Measurements from ENCODE around the gene SLC8A2.
"Not testable (repeated sequence)": the region's sequence is repeated elsewhere in the genome, so short reads cannot be mapped to it uniquely, and the experiment has no call there.

The SLC8A2 gene

DNA sequence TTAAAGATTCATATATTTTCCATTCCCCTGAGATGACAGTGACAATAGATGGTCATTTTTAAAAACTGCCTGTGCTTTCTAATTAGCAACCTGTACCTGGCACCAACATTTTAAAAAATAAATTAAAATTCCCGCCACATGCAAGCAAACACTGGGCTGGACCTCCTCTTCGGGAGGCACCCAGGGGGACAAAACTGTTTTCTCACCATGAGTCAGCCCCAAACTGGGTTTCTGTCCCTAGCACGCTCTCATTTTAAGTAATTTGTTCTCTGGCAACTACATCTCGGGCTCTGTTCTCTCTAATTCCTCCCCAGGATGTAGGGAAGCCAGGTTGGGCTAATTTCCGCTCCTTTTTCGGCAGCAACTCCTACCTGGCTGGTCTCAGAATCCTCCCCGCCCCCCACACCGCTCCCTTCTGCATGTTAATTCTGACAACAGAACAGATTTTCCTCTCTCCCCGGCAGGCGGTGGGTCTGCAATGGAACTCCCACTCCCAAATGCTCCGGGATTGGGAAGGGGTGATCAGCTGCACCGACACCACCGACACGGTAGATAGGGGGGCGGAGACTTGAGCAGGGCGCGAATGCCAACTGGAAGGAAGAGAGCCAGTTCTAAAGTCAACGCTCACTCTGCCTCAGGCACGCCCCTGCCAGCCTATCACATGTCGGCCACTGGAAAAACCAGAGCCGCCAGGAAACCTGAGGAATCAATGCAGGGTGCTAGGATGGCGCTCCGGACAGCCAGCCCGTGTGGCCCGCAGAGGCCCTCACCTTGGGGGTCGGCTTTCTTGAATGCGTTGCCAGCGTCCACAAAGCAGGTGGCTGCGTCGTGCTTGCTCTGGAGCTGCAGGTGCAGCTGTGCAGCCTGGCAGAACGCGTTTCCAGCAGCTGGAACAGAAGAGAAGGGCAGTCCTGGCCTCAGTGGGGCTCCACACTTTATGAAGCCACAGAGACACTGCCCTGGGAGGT lies 28.5 kb upstream of the SLC8A2 start:
- DNase-seq = no peak

DNA sequence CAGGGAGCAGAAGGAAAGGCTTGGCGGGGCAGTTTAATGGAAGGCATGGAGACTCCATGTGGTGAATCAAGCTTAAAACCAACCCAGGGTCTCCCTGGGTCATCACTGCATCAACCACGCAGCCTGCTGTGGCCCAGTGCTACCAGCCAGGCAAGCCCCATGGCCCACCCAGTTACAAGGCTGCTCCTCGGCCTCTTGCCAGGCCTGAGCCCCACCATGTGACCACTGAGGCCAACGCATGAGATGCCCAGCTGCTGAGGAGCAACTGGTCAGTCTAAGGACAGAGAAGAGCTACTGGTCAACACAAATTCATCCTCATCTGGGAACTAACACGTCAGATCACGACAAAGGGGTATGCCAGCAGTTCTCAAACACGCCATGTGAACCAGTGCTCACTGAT lies 27.7 kb upstream of the SLC8A2 start:
- no peak for DNase-seq

DNA sequence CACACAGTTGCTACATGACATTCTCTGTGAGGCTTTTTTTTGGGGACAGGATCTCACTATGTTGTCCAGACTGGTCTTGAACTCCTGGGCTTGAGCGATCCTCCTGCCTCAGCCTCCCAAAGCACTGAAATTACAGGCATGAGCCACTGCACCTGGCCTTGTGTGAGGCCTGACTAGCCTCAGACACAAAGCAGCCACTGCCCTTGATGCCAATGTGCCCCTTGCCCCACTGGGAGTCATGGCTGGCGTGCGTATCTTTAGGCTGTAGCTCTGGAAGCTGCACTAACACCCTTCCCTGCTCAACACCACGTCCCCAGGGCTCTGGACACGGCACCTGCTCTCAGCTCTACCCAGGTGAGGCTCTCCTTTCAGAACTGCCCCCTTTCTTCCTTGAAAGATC lies 26.9 kb upstream of the SLC8A2 start:
- DNase-seq = no peak

DNA sequence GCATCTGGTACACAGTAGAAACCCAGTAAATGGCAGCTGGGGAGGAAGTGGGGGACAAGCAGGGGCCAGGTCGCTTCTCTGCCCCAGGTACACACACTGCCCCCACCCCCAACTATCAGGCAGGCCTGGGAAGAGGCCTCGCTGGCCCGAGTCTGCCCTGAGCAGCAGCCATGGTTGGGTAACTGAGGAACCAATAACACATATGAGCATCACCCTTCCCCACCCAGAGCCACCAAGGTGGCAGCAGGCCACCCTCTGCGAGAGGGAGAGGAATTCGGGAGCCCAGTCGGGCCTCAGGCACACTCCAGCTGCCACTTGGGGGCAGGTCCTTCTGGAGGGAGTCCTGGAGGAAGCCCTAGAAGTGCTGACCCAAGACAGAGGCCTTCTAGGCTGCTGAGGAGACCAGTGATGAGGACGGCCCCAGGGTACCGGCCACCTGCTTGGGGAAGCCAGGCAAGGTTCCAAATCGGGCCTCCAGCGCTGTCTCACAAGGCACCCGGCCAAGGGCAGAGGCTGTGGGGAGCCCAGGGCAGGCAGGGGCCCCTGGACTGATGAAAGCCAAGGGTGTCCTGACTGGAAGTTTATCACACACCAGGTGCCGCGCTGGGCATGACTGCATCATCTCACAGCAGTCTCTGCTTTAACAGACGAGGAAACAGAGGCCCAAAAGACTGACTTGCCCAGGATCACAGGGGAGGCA lies 26.3 kb upstream of the SLC8A2 start:
- DNase-seq = no peak

DNA sequence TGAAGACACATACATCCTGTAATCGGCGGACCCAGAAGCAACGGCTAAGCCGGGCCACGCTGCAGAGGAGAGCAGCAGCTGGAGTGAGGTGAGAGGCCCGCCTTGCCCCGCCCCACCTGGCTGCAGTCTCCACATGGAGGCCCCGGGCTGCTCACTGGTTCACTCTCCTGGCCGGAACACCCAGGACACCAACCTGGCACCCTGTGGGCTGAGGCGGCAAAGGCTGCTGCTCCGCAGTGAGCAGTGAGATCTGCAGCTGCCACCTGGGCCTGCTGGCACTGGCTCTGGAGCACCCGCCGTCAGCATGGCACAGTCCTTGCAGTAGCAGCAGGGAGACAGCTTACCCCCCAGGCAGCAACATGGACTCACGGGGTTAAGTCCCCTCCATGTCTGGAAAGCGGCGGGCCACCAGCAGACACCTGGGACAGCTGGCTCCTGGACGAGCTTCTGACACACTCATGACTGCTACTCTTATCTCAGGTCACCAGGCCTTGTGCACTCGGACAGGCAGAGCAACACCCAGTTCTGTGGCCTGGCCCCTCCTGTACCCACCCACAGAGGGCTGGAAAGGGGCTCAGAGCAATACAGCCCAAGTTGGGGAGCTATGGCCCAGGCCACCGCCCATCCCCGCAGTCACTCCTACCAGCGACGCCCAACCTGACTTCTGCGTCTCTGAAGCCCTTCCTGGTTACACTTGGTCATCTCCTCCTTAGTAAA lies 25.5 kb upstream of the SLC8A2 start:
- no peak for DNase-seq

DNA sequence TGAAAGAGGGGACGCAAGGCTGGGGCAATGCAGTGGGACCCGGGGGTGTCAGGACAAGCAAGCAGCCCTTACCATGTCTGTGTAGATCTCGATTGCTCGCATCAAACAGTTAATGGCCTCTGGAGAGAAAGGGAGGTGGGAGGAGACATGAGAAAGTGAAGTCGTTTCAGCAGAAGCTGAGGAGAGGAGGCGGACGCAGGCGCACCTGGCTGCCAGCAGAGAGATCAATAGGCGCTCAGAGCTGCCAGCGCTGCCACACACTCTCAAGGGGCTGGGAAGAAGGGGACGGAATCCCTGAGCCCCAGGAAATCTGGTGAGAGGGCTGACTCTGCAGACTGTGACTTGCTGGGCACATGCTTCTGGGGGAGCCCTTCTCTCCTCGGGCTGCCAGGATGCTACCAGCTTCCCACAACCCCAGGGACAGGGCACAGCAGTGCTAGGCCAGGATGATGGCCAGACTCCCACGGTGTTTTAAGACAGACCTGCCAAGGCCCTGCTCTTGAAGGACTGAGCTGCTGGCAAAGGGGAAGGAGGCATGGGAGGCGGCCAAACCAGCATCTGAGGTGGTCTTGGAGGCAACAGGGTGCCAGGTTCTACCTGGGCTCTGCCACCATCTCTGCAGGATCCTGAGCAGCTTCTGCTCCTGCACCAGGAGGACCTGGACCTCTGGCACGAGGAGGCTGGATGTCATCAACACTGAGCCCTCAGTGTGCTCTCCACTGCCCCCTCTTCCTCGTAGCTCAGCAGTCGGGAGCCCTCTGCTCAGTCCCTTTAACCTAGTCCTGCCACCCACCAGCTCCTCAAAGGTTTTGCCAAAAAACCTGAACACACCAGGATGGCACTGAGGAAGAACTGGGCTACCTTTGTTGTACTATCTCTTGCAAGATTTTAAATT lies 24.0 kb upstream of the SLC8A2 start:
- no peak for DNase-seq

DNA sequence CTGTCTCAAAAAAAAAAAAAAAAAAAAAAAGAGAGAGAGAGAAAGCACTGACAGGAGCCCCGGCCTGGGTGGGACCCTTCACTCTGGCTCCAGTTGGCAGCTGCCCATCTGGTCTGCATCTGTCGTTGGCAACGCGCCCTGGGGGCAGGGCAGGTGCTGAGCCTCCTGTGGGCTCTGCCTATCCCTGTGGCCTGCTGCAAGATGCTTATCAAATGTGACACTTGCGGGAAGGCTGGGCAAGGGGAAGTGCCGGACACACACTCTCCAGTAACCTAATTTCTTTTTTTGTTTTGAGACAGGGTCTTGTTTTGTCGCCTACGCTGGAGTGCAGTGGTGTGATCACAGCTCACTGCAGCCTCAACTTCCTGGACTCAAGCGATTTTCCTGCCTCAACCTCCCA lies 23.0 kb upstream of the SLC8A2 start:
- DNase-seq = no peak

DNA sequence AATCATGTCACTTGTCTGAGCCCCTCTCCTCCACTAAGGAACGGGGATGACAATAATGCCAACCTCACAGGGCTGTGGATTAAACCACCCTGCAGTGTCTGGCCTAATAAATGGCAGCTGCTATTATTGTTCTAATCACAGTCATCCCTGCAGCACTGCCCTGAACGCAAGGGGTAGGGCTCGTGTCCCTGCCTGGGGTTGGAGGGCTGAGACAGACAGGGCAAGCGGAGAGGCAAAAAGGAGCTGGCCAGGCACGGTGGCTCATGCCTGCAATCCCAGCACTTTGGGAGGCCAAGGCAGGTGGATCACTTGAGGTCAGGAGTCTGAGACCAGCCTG lies 22.5 kb upstream of the SLC8A2 start:
- no peak for DNase-seq

DNA sequence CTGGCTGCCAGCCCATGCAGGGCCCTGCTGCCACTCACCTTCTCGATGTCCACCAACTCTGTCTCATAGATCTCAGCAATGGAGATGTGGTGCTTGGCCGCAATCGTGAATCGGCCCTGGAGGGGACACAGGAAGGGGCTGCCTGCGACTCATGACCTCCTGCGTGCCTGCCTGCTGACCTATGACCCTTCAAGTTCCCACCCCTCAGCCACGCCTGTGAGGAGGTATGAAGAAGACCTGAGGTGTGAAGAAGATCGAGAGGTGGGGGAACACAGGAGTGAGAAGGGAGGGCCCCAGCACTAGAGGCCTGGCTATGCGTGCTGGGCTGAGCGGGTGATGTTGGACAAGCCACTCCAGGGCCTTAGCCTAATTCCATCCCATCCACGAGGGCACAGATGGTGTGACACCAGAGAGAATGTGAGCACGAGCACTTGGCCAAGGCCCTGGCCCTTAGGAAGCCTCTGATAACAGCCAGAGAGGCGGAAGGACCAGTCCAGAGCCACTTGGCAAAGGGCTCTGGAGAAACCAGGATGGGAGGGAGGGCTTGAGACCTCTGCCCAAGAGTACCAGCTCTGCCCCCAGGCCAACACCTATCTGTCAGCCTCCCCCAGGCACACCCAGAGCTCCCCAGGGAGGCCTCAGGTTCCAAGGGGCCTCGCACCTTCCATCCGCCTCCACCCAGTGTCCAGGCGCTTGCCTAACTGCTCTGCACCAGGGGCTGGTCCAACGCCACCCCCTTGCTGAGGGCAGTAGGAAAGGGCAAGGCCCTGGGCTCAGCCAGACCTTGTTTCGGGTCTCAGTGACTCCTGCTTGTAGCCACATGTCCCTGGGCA lies 21.9 kb upstream of the SLC8A2 start:
- DNase-seq = no peak

DNA sequence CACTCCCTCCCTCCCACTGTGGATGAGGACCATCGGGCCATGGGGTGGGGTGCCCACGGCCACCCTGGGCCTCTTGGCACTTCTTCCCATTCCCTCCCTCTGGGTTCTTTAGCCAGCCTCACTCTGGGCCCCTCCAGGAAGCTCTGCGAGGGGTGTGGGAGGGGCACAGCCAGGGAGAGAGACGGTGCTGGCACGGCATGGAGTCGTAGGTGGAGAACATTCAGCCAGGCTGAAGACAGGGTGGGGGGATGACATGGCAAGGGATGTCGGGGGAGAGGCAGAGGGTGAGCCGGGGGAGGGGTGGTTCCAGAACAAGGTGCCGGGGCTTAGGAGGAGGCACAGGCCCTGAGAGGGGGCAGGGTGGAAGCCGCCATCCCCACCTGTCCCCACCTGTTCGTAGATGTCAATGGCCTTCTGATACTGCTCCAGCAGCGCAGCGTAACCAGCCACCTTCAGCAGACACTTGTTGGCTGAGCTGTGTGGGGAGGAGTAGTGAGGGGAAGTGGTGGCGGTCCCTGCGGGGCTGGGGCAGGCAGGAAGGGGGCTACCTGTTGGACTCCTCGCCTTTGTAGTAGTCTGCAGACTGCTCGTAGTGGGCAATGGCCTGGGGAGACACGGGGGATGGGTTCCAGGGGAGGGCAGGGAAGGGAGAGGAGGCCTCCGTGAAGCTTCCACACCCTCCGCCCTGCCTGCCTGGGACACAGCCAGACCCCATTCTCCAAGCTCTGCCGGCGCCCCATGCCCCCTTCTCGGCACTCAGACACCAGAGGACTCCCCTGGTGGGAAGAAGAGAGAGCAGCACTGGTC lies 21.1 kb upstream of the SLC8A2 start:
- DNase-seq = no peak

DNA sequence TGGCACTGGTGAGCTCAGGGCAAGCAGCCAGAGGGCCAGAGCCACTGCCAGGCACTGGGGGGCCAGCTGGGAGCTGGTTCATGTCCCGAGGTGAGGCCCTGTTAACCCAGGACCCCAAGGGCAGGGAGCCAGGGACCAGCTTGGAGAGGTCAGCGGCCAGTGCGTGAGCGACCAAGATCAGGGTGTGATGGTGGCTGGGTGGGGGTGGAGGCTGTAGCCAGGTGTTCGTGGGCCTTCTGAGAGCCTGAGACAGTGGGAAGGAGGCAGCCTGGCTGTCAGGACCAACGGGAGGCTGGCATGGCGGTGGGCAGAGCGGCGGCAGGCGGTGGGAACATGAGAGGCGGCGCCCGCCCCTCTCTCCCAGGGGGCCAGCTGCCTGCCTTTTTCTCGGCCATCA lies 20.4 kb upstream of the SLC8A2 start:
- DNase-seq = no peak

DNA sequence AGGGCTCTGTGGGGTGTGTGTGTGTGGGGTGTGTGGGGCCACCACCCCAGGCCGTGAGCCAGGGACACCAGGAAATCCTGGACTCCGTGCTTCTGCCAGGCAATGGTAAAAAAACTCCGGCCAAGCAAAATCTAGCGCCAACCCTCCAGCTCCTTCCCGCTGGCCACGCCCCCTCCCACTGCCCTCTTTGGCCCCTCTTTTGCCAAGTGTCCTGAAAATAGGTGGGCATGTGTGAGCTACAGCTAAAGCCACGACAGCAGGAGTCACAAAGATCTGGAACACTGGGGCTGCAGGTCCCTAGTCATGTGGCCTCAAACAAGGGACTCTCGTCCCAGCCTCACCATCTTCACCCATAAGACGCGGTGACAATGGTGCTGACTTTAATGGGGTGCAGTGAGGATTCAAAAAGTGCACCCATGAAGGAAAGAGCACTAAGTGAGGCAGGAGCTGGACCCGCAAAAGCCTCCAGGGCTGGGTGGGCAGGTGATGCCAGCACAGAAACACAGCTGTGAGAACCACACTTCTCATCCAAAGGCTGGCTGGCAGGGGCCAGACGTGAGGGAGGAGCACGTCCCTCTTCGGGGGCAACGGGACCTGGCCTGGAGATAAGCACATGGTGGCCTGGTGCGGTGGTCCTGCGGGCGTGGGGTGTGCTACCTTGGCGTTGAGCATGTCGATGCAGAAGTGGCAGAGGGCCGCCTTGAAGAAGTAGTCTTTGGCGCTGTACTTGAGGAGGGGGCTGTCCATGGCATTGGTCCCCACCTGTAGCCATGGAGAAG lies 19.9 kb upstream of the SLC8A2 start:
- DNase-seq = no peak

DNA sequence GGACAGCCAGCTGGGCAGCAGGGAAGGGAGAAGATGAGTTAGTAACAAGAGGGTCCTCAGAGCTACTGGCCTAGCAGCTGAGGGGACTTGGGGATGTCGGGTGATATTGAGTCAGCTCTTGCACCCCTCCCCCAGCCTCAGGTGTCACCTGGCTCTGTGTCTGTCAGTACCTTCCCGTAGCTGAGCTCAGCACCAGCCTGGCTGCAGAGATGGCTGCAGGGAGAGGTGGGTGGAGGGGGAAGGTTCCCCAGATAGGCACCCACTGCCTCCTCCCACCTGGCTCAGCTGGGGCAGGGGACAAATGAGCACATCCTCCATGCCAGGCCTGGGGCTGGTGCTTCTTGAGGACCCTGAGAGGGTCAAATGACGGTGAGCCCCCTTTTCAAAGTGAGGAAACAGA lies 19.2 kb upstream of the SLC8A2 start:
- DNase-seq = no peak

DNA sequence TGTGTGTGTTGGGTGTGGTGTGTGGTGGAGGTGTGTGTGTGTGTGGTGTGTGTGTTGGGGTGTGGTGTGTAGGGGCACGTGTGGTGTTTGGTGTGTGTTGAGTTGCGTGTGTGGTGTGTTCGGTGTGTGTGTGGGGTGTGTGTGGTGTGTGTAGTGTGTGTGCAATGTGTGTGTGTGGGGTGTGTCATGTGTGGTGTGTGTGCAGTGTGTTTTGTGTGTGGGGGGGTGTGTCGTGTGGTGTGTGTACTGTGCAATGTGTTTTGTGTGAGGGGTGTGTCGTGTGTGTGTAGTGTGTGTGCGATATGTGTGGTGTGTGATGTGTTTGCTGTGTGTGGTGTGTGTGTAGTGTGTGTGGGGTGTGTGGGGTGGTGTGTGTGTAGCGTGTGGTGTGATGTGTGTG lies 18.3 kb upstream of the SLC8A2 start:
- DNase-seq = no peak

DNA sequence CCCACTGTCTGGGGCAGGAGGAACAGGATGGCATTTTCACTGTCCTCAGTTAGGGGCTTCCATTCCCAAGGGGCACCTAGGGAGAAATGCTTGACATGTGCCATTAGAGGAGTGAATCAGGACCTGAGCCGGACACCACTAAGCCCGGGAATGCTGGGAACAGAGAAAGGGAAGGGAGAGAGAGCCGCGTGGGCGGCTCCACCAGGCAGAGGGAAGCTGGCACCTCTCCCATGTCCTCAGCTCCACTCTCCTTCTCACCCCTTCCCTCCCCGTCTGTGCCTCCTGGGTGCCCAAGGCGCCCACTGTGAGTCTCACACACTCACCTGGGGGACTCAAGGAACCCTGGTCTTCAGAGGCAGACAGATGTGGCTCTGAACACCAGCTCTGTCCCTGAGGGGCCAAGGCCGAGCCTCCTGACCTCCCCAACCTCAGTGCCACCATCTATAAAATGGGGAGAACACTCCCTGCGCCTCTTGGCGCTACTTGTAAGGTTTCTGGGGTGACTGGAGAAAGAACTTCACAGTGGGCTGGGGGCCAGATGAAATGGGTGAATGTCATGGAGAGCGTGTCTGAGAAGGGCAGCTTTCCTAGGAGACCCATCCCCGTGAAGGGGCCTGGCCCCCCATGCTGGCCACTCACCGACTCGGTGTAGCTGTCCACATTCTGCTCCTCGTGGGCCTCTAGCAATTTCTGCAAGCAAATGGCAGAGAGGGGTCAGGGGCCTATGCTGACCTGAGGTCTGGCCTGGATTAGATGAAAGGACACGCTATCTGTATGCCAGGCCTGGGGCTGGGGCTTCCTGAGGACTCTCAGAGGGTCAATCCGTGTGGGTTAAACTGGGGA lies 17.6 kb upstream of the SLC8A2 start:
- DNase-seq = no peak

DNA sequence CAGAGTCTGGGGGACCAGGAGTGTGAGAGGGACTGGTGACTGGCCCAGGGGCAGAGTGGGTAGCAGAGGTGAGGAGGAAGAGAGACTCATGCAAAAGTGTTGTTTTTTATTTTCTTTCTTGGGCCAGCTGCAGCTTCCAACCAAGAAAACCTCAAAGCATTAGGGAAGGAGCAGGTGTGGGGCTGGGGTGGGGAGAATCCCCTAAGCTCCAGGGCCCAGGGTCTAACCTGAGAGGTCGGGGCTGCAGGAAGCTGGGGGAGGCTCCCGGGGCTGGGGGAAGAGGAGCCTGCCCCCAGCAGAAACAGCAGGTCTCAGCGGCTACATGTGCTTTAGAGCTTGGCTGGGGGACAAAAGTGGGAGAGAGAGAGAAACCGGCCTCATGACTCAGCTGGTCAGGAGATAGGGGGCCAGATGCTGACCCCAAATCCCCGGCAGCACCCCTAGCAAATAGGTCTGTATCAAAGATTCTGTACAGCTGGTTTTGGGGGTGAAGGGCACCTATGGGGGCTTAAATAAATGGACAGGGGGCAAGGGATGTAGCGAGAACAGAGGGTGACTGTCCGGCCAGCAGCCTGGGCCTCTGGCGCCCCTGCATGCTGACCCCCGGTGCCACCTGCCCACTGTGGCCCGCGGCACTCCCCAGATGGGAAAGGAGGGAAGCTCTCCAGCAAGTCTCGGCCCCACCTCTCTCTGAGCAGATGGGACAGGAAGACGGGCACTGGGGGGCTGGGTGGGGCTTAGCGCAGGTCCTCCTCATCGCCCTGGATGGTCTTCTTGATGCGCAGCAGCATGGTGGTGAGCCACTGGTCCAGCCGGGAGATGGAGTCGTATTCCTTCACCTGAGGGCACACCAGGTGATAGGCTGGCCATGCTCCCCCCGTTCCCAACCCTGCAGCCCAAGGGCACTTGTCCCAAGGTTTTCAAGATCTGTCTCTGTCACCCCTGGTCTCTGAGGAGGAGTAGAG lies 16.1 kb upstream of the SLC8A2 start:
- DNase-seq = no peak

DNA sequence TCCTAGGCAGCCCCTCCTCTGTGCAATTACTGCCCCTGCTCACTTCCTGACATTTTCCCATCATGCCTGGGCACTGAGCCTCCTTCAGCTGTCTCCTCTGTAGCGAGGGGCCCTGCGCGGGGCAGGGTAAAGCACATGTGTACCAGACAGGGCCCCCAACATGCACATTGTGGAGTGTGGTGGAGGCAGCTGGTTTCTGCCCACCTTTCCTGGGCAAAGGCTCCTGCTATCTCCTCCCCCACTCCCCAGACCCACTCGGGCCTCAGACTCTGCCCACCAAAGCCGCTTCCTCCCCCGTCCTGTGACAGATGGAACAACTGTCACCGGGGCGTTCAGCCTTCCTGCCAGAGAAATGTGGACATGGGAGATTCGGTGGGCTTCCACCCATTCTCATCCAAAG lies 15.2 kb upstream of the SLC8A2 start:
- no peak for DNase-seq

DNA sequence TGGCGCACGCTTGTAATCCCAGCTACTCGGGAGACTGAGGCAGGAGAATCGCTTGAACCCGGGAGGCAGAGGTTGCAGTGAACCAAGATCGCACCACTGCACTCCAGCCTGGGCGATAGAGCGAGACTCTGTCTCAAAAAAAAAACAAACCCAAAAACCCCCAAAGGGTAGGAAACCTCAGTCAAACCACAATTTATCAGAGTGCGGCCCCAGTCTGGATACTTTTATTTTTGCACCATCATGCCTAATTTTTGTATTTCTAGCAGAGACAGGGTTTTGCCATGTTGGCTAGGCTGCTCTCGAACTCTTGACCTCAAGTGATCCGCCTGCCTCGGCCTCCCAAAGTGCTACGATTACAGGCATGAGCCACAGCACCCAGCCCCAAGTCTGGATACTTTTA lies 14.5 kb upstream of the SLC8A2 start:
- DNase-seq = not testable (repeated sequence)

Measured in suppressor macrophage treated with lipopolysaccharide for 4 hours (primary cell).